Measurements from ENCODE around the gene MRTFA.

DNA sequence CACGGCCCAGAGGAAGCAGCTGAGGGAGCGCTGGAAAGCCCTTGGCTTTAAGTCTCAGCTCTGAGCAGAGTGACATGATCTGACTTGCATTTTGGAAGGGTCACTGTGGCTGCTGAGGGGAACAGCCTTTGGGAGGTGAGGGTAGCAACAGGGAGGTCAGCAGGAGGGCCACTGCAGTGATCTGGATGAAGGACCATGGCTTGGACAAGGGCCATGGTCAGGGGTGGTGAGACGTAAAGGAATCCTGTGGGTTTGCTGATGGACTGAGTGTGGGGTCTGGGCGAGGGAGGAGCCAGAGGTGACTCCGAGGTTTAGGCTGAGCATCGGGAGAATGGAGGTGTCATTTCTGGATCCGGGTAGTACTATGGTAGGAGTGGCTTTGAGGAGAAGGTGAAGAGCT lies 232.9 kb downstream of the MRTFA start:
- no peak for TF ChIP-seq RAD21 (conservative IDR thresholded peaks at IDR 0.05 in 1 of 2, IDR thresholded peaks at IDR 0.05 in 1 of 2)
- TF ChIP-seq, protein P1, sequence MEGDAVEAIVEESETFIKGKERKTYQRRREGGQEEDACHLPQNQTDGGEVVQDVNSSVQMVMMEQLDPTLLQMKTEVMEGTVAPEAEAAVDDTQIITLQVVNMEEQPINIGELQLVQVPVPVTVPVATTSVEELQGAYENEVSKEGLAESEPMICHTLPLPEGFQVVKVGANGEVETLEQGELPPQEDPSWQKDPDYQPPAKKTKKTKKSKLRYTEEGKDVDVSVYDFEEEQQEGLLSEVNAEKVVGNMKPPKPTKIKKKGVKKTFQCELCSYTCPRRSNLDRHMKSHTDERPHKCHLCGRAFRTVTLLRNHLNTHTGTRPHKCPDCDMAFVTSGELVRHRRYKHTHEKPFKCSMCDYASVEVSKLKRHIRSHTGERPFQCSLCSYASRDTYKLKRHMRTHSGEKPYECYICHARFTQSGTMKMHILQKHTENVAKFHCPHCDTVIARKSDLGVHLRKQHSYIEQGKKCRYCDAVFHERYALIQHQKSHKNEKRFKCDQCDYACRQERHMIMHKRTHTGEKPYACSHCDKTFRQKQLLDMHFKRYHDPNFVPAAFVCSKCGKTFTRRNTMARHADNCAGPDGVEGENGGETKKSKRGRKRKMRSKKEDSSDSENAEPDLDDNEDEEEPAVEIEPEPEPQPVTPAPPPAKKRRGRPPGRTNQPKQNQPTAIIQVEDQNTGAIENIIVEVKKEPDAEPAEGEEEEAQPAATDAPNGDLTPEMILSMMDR (IDR thresholded peaks at IDR 0.05) = no peak
- TF ChIP-seq POLR2A (IDR thresholded peaks at IDR 0.05; ENCODE audit: low read length) = no peak
- TF ChIP-seq SREBF2 (IDR thresholded peaks at IDR 0.05) = no peak
- TF ChIP-seq, protein P2, sequence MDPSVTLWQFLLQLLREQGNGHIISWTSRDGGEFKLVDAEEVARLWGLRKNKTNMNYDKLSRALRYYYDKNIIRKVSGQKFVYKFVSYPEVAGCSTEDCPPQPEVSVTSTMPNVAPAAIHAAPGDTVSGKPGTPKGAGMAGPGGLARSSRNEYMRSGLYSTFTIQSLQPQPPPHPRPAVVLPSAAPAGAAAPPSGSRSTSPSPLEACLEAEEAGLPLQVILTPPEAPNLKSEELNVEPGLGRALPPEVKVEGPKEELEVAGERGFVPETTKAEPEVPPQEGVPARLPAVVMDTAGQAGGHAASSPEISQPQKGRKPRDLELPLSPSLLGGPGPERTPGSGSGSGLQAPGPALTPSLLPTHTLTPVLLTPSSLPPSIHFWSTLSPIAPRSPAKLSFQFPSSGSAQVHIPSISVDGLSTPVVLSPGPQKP (IDR thresholded peaks at IDR 0.05; ENCODE audit: low read depth, low read length) = no peak
- TF ChIP-seq, protein P3, sequence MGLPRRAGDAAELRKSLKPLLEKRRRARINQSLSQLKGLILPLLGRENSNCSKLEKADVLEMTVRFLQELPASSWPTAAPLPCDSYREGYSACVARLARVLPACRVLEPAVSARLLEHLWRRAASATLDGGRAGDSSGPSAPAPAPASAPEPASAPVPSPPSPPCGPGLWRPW (IDR thresholded peaks at IDR 0.05) = no peak
- no peak for TF ChIP-seq PBX3 (IDR thresholded peaks at IDR 0.05)
- TF ChIP-seq RFX5 (IDR thresholded peaks at IDR 0.05) = no peak
- TF ChIP-seq EP300 (IDR thresholded peaks at IDR 0.05) = no peak
- TF ChIP-seq ESRRA (IDR thresholded peaks at IDR 0.05; ENCODE audit: borderline replicate concordance, low read length) = no peak
- TF ChIP-seq, protein P4, sequence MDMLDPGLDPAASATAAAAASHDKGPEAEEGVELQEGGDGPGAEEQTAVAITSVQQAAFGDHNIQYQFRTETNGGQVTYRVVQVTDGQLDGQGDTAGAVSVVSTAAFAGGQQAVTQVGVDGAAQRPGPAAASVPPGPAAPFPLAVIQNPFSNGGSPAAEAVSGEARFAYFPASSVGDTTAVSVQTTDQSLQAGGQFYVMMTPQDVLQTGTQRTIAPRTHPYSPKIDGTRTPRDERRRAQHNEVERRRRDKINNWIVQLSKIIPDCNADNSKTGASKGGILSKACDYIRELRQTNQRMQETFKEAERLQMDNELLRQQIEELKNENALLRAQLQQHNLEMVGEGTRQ (IDR thresholded peaks at IDR 0.05) = no peak
- no peak for TF ChIP-seq REST (IDR thresholded peaks at IDR 0.05)
- TF ChIP-seq CEBPB (IDR thresholded peaks at IDR 0.05) = no peak
- no peak for TF ChIP-seq HDAC2 (IDR thresholded peaks at IDR 0.05)

All from A549 (cell line).